HG03460 (cell line): Measurements from ENCODE around the gene HDAC1.
"Not testable (repeated sequence)": the region's sequence is repeated elsewhere in the genome, so short reads cannot be mapped to it uniquely, and the experiment has no call there.

Experiments used
- ATAC-seq: cut with Tn5 transposase; IDR thresholded peaks from one replicate; pipeline ENCODE4 v1.9.1; 2021; ENCODE audit not compliant: unreplicated experiment

Gene HDAC1

DNA sequence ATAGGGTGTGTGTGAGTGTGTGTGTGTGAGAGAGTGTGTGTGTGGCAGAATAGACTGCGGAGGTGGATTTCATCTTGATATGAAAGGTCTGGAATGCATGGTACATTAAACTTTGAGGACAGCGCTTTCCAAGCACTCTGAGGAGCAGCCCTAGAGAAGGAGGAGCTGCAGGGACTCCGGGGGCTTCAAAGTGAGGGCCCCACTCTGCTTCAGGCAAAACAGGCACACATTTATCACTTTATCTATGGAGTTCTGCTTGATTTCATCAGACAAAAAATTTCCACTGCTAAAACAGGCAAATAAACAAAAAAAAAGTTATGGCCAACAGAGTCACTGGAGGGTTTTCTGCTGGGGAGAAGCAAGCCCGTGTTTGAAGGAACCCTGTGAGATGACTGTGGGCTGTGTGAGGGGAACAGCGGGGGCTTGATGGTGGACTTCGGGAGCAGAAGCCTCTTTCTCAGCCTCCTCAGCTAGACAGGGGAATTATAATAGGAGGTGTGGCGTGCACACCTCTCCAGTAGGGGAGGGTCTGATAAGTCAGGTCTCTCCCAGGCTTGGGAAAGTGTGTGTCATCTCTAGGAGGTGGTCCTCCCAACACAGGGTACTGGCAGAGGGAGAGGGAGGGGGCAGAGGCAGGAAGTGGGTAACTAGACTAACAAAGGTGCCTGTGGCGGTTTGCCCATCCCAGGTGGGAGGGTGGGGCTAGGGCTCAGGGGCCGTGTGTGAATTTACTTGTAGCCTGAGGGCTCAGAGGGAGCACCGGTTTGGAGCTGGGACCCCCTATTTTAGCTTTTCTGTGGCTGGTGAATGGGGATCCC is 18.3 kb upstream of the HDAC1 start:
- ATAC-seq = no peak

DNA sequence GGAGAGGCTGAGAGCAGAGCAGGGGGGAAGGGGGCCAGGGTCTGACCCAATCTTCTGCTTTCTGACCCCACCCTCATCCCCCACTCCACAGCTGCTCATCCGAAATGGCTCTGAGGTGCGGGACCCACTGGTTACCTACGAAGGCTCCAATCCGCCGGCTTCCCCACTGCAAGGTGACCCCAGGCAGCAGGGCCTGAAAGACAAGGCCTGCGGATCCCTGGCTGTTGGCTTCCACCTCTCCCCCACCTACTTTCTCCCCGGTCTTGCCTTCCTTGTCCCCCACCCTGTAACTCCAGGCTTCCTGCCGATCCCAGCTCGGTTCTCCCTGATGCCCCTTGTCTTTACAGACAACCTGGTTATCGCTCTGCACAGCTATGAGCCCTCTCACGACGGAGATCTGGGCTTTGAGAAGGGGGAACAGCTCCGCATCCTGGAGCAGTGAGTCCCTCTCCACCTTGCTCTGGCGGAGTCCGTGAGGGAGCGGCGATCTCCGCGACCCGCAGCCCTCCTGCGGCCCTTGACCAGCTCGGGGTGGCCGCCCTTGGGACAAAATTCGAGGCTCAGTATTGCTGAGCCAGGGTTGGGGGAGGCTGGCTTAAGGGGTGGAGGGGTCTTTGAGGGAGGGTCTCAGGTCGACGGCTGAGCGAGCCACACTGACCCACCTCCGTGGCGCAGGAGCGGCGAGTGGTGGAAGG is 17.1 kb upstream of the HDAC1 start:
- no peak for ATAC-seq

DNA sequence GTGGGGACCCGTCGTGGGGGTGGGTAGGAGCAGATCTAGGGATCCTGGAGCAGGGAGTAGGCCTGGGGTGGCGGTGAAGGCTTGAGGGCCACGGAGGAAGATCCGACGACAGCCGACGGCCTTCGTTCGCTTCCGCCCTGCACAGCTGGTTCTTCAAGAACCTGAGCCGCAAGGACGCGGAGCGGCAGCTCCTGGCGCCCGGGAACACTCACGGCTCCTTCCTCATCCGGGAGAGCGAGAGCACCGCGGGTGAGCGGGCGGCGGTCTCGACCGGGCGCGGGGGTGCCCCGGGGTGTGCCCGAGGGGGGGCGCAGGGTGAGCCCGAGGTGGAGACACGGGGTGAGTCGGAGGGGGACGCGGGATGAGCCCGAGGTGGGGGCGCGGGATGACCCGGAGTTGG is 16.5 kb upstream of the HDAC1 start:
- no peak for ATAC-seq

DNA sequence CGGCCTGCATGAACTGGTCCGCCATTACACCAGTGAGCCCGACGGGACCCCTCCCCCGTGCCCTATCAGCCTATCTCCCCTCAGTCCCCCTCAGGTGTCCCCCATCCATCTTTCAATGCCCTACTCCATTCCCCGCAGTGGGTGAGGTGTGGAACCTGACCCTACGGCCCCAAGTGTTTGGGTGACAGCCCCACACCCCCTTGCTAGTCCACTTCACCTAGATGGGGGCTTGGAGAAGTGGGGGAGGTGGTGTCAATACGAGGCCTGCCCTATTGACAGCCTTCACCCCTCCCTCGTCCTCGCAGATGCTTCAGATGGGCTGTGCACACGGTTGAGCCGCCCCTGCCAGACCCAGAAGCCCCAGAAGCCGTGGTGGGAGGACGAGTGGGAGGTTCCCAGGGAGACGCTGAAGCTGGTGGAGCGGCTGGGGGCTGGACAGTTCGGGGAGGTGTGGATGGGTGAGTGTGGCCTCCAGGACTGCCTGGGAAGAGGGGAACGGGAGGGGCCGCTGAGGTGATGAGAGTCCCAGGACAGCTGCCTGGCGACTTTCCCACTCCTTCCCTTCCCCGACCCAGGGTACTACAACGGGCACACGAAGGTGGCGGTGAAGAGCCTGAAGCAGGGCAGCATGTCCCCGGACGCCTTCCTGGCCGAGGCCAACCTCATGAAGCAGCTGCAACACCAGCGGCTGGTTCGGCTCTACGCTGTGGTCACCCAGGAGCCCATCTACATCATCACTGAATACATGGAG is 15.7 kb upstream of the HDAC1 start:
- no peak for ATAC-seq

DNA sequence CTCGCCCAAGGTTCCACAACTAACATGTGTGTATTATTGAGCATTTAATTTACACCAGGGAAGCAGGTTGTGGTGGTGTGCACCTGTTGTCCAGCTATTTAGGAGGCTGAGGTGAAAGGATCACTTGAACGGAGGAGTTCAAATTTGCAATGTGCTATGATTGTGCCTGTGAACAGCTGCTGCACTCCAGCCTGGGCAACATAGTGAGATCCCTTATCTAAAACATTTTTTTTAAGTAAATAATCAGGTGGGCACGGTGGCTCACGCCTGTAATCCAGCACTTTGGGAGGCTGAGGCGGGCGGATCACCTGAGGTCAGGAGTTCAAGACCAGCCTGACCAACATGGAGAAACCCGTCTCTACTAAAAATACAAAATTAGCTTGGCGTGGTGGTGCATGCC is 7.1 kb upstream of the HDAC1 start:
- not testable (repeated sequence) for ATAC-seq

DNA sequence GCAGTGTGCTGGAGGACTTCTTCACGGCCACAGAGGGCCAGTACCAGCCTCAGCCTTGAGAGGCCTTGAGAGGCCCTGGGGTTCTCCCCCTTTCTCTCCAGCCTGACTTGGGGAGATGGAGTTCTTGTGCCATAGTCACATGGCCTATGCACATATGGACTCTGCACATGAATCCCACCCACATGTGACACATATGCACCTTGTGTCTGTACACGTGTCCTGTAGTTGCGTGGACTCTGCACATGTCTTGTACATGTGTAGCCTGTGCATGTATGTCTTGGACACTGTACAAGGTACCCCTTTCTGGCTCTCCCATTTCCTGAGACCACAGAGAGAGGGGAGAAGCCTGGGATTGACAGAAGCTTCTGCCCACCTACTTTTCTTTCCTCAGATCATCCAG is 6.2 kb upstream of the HDAC1 start:
- no peak for ATAC-seq

DNA sequence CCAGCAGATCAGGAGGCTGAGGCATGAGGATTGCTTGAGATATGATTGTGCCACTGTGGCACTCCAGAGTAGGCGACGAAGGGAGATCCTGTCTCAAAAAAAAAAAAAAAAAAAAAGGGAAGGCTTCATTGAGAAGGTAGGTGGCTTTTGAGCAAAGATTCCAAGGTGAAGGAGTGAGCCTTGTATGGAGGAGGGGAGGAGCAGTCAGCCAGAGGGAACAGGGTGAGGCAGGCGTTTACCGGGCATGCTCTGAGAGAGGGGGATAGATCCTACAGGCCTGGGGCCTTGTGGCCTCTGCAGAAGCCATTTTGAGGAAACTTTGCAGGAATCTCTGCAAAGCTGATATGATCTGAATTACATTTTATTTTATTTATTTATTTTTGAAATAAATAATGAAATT is 5.1 kb upstream of the HDAC1 start:
- ATAC-seq = no peak

DNA sequence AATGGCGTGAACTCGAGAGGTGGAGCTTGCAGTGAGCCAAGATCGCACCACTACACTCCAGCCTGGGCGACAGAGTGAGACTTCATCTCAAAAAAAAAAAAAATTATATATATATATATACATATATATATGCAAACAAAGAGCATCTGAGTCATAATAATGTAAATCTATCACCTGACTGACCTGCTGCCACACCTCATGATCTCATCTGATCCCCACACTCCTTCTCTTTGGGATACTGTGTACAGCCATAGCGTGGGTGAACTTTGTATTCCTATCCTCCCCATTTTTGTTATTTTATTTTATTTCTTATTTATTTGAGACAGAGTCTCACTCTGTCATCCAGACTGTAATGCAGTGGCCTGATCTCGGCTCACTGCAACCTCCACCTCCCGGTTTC is 2.6 kb upstream of the HDAC1 start:
- no peak for ATAC-seq

DNA sequence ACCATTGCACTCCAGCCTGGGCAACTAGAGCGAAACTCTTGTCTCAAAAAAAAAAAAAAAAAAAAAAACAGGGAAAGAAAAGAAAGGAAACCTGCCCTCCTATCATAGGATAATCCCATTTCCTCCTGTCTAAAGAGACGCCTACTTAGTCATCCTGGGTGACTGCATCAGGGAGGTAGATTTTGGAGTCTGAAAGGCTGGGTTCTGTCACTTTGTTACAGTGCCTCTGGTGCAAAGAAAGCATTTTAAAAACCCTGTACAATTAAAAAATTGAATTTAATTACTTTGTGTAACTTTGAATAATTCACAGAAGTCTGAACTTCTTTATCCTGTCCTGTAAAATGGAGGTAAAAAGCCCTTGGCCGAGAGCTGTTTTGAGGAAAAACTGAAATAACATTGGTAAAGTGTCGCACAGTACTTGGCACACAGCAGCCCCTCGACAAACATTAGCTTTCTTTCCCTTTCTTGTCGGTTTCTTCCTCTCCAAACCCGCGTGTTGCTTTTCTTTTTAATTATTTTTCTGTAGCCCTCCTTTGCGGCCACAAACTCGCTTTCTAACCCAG is 657 bp upstream of the HDAC1 start:
- no peak for ATAC-seq

DNA sequence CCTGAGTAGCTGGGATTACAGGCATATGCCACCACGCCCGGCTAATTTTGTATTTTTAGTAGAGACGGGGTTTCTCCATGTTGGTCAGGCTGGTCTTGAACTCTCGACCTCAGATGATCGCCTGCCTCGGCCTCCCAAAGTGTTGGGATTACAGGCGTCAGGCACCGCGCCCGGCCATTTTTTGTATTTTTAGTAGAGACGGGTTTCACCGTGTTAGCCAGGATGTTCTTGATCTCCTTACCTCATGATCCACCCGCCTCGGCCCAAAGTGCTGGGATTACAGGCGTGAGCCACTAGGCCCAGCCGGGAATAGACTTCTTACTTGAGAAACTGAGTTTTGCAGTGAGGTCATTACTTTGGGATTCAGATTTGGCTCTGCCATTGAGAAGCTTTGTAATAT is 6.3 kb downstream of the HDAC1 start:
- ATAC-seq = not testable (repeated sequence)

DNA sequence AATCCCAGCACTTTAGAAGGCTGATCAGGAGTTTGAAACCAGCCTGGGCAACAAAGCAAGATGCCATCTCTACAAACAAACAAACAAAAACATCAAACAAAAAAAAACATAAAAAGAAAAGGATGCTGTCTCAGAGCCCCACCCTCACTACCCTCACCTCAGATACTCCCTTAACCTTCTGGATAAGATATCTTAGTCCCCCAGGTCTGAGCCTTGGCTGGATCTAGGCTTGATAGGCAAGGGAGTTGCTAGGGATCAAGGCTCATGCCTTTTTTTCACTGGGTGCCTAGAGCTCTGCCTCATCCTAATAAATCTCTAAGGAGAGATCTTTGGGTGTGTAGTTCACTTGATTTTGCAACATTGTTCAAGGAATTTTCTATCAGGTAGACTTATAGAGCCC is 7.4 kb downstream of the HDAC1 start:
- no peak for ATAC-seq

DNA sequence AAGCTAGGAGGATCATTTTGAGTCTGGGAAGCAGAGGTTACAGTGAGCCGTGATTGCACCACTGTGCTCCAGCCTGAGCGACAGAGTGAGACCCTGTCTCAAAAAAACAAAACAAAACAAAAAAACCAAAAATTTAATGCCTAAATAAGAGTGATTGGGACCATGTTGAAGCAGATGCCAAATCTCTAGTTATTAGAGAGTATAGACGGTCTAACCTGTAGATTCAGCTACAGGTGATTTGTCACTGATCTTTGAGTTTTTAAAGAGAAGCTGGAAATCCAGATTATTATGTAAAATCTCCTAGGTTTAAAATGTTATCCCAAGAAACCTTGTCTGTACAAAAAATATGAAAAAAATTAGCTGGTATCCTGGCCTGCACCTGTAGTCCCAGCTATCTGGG is 11.5 kb downstream of the HDAC1 start:
- no peak for ATAC-seq

DNA sequence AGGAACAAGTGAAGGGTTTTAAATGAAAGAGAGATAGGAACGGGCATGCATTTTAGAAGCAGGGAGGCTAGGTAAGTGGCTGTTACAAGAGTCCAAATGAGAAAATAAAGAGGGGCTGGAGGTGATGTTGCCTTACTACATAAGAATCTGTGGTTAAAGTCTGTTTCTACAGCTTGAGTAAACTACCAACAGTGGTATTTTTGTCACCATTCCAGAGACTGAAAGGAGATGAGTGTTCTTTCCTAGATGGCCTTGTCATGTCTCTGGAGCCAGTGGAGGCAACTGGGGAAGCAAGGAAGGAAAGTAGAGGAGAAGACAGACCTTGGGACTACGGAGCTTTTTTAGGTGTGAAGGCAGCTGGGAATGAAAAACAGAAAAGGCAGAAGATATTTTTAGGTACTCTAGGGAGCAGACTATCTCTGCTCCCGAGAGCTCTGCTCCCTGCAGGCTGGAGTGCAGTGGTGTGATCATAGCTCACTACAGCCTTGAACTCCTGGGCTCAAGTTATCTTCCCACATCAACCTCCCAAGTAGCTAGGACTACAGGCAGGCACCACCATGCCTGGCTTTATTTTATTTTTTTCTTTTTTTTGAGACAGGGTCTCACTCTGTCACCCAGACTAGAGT is 12.2 kb downstream of the HDAC1 start:
- no peak for ATAC-seq

DNA sequence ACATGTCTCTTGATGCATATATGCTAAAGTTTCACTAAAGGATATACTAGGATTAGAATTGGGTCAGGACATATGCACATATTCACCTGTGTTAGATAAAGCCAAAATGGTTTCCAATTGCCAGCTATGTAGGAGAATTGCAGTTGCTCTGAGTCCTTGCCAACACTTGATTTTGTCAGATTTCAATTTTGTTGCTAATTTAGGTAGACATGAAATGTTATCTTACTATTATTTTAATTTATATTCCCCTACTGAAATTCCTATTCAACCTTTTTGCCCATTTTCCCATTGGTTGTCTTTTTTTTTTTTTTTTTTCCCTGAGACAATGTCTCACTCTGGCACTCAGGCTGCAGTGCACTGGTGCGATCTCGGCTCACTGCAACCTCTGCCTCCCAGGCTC is 13.4 kb downstream of the HDAC1 start:
- no peak for ATAC-seq

DNA sequence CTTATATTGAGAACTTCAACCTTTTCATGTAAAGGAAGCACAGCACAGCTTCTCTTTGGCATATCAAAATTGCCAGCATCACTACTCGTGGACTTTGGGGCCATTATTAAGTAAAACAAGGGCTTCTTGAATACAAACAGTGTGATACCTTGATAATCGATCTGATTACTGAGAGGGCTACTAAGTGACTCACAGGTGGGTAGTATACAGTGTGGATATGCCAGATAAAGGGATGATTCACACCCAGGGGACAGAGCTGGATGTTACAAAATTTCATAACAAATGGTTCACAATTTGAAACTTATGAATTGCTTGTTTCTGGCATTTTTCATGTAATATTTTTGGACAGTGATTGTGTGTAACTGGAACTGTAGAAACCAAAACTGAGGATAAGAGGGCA is 15.4 kb downstream of the HDAC1 start:
- ATAC-seq = no peak

DNA sequence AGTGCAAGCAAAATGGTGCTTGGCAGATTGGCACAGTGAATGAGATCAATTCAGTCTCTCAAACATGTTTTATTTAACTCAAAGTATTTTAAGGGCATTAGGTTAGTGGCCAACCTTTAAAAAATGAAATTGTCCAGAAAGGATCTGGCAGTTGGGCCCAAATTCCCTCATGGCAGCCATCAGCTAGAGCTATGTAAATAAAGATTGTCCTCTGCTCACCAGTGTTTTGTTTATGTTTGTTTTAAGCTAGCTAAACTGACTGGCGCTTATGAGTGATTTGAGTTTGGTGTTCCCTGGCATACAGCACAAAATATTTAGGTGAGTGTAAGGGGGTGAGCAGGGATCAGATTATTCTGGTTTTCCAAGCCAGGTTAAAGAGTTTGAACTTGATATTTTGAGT is 18.1 kb downstream of the HDAC1 start:
- ATAC-seq = no peak

DNA sequence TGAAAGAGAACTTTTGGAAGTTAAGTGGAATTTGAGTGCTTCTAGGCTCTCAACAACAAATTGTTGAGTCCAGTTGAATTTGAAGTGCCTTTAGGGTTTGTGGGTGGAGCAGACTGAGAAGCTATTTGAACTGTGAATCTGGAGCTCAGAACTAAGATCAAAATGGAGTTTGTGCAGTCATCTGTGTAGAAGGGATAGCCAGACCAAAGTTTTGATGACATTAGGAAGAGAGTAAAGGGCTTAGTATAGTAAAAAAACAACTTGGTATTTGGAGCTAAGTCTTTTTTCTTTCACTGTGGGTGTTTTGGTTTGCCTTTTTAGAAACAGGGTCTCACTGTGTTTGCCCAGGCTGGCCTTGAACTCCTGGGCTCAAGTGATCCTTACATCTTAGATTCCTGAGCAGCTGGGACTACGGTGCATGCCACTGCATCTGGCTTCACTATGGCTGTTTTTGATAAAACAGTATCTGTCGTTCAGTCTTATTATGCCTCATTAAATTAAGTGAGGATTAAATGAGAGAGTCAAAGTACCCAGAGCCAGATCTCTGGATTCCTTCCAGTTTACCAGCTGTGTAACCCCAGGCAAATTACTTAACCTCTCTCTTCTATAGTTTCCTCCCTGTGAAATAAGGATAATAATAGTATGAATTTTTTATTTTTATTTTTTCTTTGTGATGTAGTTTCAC is 20.0 kb downstream of the HDAC1 start:
- ATAC-seq = no peak

DNA sequence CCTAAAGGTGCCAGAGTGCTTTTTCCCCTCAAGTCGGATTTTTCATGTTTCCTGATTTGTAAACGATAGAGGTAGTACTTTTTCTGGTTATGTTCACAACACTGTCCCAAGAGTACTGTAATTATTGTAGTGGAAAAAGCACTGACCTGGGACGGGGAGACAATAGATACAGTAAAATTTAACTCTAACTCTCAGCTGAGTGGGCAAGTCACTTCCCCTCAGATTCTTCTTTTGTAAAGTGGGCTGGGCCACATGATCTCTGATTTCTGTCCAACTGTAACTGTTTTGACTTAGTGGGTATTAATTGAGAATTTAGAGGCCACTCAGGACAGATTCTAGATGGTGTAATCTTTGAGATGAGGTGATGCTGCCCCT is 25.0 kb downstream of the HDAC1 start:
- no peak for ATAC-seq

DNA sequence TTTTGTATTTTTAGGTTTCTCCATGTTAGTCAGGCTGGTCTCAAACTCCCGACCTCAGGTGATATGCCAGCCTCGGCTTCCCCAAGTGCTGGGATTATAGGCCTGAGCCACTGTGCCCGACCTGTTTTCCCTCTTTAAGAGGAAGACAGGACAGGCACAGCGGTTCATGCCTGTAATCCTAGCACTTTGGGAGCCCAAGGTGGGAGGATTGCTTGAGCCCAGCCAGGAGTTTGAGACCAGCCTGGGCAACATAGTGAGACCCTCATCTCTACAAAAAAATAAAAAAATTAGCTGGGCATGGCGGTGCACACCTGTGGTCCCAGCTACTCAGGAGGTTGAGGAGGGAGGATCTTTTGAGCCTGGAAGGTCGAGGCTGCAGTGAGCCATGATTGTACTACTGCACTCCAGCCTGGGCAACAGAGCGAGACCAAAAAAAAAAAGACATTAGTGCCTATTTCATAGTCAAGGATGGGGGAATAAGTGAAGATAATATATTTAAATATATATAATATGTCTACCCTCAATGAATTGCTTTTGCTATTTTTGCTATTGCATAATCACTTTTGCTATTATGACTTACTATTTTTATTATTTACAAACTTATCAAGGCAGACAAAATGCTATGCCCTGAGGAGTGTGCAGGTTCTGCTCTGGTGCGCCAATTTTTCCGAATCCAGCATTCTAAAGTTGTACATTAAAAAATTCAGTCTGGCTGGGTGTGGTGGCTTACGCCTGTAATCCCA is 26.4 kb downstream of the HDAC1 start:
- no peak for ATAC-seq

DNA sequence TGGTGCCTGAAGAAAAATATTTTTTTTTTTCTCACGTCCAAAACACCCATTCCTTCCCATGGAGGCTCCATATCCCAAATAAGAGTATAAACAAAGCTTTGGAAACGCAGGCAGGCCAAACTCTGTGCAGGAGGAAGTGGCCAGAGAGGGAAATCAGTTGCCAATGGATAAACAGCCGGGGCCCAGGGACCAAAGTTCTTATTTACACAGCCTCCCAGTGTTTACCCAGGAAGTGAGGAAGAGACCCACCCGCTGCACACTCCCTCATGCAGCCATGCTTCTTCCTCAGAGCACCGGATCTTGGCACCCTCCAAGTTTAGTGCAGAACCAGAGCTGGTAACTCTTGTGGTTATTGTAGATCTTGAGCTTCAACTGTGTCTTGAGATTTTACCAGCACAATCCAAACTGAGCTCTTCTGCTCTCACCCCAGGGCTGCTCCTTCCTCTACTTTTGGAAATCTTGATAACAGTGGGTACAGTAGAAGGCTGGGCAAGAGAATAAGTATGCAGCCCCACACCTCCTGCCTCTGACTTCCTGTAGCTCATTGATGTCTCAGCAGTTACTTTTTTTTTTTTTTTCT is 29.9 kb downstream of the HDAC1 start:
- no peak for ATAC-seq
